ENCODE results near the gene RALGAPA2.
A peak's percentile ranks its signal among the peaks of the same experiment; 100 is the strongest.
"Not testable (repeated sequence)": the region's sequence is repeated elsewhere in the genome, so short reads cannot be mapped to it uniquely, and the experiment has no call there.

The RALGAPA2 gene

DNA sequence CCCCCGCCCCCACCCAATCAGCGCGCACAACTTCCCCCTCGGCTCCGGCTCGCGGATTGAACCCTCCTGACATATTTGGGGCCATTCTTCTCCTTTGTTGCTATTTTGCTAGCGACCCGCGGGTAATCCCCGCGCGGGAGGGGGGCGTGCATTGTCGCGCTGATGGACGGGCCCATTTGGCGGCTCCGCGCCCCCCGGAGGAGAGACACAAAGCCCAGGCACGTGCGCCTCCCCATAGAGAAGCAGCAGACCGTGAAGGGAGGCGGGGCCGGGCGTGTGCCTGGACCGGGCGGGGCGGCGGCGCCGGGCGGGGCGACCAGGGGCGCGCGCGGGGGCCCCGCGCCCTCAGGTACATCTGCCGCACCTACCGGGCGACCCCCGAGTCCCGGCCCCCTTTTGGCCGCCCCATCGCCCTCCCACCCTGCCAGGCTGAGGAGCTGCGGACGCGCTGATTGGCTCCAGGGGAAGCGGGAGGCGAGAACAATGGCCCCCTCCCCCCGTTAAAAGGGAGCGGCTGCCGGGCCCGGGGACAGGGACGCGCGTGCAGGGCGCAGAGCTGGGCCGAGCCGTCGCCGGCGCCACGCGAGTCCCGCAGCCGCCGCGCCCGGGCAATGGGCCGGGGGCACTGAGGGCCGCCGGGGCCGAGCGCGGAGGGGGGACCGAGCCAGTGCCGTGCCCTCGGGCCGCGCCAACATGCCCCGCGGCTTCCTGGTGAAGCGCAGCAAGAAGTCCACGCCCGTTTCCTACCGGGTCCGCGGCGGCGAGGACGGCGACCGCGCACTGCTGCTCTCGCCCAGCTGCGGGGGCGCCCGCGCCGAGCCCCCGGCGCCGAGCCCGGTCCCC, 344.6 kb downstream of the RALGAPA2 start, which contains the start of gene INSM1:
Gene INSM1, plus strand, starts transcription at position 530 of the 843 bp plus-strand sequence. Its CDS starts 164 bp downstream, at position 694.
- no peak for DNase-seq (ENCODE audit: low spot score)

DNA sequence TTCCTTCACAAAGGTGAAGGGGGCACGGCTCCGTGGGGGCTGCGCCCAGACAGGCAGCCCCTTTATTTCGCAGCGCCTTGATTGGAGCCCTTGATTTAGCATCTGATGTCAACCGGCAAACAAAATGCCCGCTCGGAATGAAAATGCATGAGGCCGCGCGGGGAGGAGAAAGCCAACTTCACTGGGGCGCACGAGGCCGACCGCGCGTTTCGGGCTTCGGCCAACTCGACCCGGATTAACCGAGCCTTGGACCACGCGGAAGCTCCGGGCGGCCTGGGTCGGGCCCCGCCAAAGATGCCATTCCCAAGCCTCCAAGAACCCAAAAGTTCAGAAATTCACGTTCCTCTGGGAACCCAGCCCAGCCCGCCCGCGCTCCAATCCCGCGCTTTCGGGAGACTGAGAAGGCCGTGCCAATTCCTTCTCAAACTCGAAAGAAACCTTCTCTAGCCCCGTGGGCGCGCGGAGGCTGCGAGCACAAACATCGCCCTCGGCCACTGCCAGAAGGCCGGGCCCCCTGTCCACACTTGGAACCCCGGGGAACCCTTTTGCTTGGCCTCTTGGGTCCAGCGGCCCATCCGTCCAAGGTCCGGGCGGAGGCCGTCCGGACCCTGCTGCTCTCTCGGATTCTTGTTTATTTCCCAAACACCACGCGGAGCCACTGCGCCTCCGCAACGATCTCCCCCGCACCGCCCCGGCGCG, 345.4 kb downstream of the RALGAPA2 start:
- no peak for DNase-seq (ENCODE audit: low spot score)

DNA sequence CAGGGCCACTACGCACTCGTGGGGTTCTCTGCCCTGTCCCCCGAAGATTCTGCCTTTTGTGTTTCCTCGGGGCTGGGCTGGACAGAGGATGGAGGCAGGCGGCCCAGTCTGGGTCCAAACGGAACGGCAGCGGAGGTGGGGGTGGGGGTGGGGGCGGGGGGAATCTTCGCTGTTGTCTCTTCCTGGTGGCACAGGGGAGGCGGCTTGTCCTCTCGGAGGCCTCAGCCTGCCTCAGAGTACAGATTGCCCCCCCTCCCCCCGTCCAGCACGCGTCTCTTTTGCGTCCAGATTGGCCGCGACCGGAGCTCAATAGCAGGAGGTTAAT, 345.9 kb downstream of the RALGAPA2 start:
- no peak for DNase-seq (ENCODE audit: low spot score)

- no peak for DNase-seq (ENCODE audit: low spot score)
These were observed 346.8 kb downstream of the RALGAPA2 start for GRCh38 chr20:20365480-20366161.

DNA sequence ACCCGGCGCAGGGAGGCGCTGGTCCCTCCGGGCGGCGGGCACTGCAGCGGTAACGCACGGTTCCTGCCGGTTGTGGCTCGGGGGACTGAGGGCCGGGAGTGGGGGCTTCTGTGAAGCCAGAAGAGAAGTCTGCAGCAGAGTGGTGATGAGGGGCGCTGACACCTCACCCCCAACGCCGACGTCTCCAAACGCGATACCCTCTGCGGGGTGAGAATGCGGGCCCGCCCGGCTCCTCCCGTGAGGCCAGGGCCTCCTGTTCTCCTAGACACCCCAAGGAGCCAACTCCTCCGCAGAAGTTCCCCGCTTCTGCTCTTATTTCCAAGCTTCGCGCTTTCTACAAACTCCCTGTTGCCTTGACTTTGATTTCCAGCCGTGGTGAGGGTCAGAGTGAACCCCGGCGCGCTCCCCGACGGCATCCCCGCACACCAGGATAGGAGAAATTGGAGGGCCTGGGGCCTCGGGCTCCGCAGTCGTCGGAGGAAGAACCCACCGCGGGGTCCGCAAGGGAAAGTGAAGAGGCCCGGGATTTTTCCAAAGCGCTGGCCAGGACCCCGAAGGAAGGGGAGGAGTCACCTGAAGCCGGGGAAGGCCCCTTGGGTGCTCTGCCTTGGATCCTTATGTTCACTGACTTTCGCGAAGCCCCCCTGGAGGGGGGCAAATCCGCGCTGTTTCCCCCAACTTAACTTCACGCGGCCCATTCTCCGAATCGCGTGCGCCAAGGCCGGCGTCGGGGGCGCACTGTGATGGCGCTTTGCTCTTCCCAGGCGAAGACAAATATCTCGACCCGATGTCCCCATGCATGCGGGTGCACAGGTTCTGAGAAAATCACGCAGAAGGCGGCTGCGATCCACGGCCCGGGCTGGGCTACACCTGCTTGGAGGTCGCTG, 347.6 kb downstream of the RALGAPA2 start:
- DNase-seq (ENCODE audit: low spot score) = no peak

- DNase-seq (ENCODE audit: low spot score) = no peak
These were observed 348.4 kb downstream of the RALGAPA2 start for GRCh38 chr20:20363799-20364592.

- no peak for DNase-seq (ENCODE audit: low spot score)
These were observed 349.0 kb downstream of the RALGAPA2 start for GRCh38 chr20:20363434-20363798.

DNA sequence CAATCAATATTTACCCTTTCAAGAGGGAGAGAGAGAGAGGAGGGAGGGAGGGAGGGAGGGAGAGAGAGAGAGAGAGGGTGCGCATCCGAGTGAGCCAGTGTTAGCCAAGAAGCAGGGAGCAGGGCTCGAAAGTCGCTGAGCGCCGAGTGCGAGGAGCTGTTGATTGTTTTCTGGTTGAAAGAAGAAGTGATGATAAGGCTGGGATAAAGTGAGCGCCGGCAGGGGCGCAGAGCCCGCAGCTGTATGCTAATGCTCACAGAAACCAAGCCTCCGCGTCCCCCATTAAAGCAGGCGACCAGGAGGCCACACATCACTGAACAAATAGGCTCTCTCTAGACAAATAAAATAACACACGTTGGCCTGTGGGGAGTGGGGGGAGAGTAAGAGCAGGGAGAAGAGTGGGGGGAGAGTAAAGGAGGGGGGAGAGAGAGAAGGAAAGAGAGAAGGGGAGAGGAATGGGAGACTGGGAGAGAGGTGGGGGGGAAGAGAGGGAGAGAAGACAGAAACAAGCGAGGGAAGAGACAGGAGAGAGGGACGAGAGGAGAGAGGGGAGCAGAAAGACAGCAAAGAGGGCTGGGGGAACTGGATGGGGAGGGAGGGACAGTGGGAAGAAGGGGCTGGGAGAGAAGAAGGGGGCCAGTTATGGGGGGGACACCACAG, 349.5 kb downstream of the RALGAPA2 start:
- DNase-seq (ENCODE audit: low spot score) = no peak

GRCh38 chr20:20360464-20360863, 352.0 kb downstream of the RALGAPA2 start:
- peak; percentile 30 for DNase-seq (ENCODE audit: low spot score)

DNA sequence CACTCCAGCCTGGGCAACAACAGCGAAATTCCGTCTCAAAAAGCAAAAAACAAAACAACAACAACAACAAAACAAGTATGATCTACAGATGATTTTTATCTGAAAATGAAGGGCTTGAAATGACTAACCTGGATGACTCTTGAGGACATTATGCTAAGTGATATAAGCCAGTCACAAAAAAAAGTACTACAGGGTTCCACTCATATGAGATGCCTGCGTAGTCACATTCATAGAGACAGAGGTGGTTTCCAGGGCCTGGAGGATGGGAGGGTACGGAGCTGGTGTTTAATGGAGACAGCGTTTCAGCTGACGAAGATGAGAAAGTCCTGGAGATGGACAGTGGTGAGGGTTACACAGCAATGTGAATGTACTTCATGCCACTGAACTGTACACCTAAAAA, 352.8 kb downstream of the RALGAPA2 start:
- no peak for DNase-seq (ENCODE audit: low spot score)

GRCh38 chr20:20358801-20359200, 353.6 kb downstream of the RALGAPA2 start:
- no peak for DNase-seq (ENCODE audit: low spot score)

DNA sequence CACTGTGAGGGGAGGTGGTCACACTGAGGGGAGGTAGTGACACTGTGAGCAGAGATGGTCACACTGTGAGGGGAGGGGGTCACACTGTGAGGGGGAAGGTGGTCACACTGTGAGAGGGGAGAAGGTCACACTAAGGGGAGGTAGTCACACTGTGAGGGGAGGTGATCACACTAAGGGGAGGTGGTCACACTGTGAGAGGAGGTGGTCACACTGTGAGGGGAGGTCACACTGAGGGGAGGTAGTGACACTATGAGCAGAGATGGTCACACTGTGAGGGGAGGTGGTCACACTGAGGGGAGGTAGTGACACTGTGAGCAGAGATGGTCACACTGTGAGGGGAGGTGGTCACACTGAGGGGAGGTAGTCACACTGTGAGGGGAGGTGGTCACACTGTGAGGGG, 356.9 kb downstream of the RALGAPA2 start:
- DNase-seq (ENCODE audit: low spot score) = not testable (repeated sequence)

DNA sequence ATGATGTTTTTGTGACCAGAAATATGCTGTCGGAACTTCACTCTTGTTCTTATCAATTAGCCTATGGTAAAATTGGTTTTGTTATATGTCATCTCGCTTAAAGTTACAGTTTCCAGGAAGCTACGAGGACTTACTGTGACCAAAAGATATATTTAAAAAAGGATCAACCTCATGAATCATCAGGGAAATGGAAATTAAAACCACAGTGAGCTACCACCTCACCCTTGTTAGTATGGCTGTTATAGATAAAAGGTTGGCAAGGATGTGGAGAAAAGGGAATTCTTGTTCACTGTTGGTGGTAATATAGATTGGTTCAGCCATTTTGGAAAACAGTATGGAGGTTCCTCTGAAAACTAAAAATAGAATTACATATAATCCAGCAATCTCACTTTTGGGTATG, 358.9 kb downstream of the RALGAPA2 start:
- no peak for DNase-seq (ENCODE audit: low spot score)

GRCh38 chr20:20344476-20344875, 368.0 kb downstream of the RALGAPA2 start:
- DNase-seq (ENCODE audit: low spot score) = no peak

- no peak for DNase-seq (ENCODE audit: low spot score)
These were observed 368.5 kb downstream of the RALGAPA2 start for GRCh38 chr20:20343932-20344331.

Data from CD4-positive, alpha-beta T cell treated with Interleukin-15 for 4 hours (primary cell).